Measurements from ENCODE around the gene RBM7.

Gene RBM7

GRCh38 chr11:114379394-114380069 lies 20.9 kb upstream of the RBM7 start:
- no peak for DNase-seq (ENCODE audit: extremely low read depth, low read depth)
- TF ChIP-seq CTCF (IDR thresholded peaks at IDR 0.05; ENCODE audit: low read depth, low read length, missing control alignments): no peak
- no peak overlapping the region for H3K4me3 ChIP-seq (replicated peaks; ENCODE audit: low read depth, low read length)

GRCh38 chr11:114382509-114382908 lies 18.0 kb upstream of the RBM7 start:
- DNase-seq (ENCODE audit: extremely low read depth, low read depth): no peak
- H3K4me3 ChIP-seq (replicated peaks; ENCODE audit: low read depth, low read length): no peak overlapping the region
- TF ChIP-seq CTCF (IDR thresholded peaks at IDR 0.05; ENCODE audit: low read depth, low read length, missing control alignments): no peak

- no peak for DNase-seq (ENCODE audit: extremely low read depth, low read depth)
- no peak for TF ChIP-seq CTCF (IDR thresholded peaks at IDR 0.05; ENCODE audit: low read depth, low read length, missing control alignments)
- H3K4me3 ChIP-seq (replicated peaks; ENCODE audit: low read depth, low read length): no peak overlapping the region
These were observed 16.0 kb upstream of the RBM7 start for GRCh38 chr11:114384487-114384886.

GRCh38 chr11:114386131-114386530 lies 14.3 kb upstream of the RBM7 start:
- no peak for DNase-seq (ENCODE audit: extremely low read depth, low read depth)
- H3K4me3 ChIP-seq (replicated peaks; ENCODE audit: low read depth, low read length): no peak overlapping the region
- no peak for TF ChIP-seq CTCF (IDR thresholded peaks at IDR 0.05; ENCODE audit: low read depth, low read length, missing control alignments)

- H3K4me3 ChIP-seq (replicated peaks; ENCODE audit: low read depth, low read length): no peak overlapping the region
- no peak for TF ChIP-seq CTCF (IDR thresholded peaks at IDR 0.05; ENCODE audit: low read depth, low read length, missing control alignments)
- DNase-seq (ENCODE audit: extremely low read depth, low read depth): no peak
These were observed 13.9 kb upstream of the RBM7 start for GRCh38 chr11:114386545-114386944.

- H3K4me3 ChIP-seq (replicated peaks; ENCODE audit: low read depth, low read length): no peak overlapping the region
- DNase-seq (ENCODE audit: extremely low read depth, low read depth): no peak
- no peak for TF ChIP-seq CTCF (IDR thresholded peaks at IDR 0.05; ENCODE audit: low read depth, low read length, missing control alignments)
These were observed 7.5 kb upstream of the RBM7 start for GRCh38 chr11:114392735-114393667.

Data from HFF-Myc (cell line).